HL-60 (cell line): ENCODE measurements around the gene PNPO.

ENCODE experiments used
- DNase-seq, 2 experiments: peaks; one replicate each; pipeline ENCODE4 v3.0.0-alpha.2; 2010 to 2020; ENCODE audit warnings: low read depth in 1 of 2, low spot score in 1 of 2
- H3K27ac ChIP-seq: fragments of 250-450 bp; sonication (Bioruptor Pico); replicated peaks from 2 replicates; pipeline ENCODE4 v1.5.1; 2020; ENCODE audit warnings: mild to moderate bottlenecking, moderate library complexity
- H3K27me3 ChIP-seq: fragments of 250-450 bp; sonication (Bioruptor Pico); 2 replicates; pipeline ENCODE4 v1.5.1; 2021; ENCODE audit warnings: mild to moderate bottlenecking, moderate library complexity; ENCODE audit not compliant: insufficient read depth, poor library complexity, severe bottlenecking
- H3K4me3 ChIP-seq: replicated peaks from 2 replicates; pipeline ENCODE4 v1.5.1; 2011; ENCODE audit warnings: mild to moderate bottlenecking, control low read depth, low read length; ENCODE audit not compliant: insufficient read depth
- GABPA ChIP-seq: IDR thresholded peaks from 2 replicates; pipeline ENCODE4 v1.6.1; 2012; ENCODE audit warnings: low read depth
- POLR2AphosphoS5 ChIP-seq: IDR thresholded peaks from 2 replicates; pipeline ENCODE4 v1.6.1; 2012; ENCODE audit warnings: low read depth
- SPI1 ChIP-seq: IDR thresholded peaks from 2 replicates; pipeline ENCODE4 v1.6.1; 2012; ENCODE audit warnings: low read depth, mild to moderate bottlenecking, borderline replicate concordance
- TF ChIP-seq, protein P1 (sequence below): IDR thresholded peaks from 2 replicates; pipeline ENCODE4 v1.6.1; 2012; ENCODE audit warnings: low read depth; ENCODE audit not compliant: insufficient replicate concordance
- TF ChIP-seq, protein P2 (sequence below): IDR thresholded peaks from one replicate; pipeline ENCODE4 v1.5.1; 2011; ENCODE audit warnings: low read length, control low read depth, inconsistent platforms; ENCODE audit not compliant: insufficient read depth

PNPO gene

DNA sequence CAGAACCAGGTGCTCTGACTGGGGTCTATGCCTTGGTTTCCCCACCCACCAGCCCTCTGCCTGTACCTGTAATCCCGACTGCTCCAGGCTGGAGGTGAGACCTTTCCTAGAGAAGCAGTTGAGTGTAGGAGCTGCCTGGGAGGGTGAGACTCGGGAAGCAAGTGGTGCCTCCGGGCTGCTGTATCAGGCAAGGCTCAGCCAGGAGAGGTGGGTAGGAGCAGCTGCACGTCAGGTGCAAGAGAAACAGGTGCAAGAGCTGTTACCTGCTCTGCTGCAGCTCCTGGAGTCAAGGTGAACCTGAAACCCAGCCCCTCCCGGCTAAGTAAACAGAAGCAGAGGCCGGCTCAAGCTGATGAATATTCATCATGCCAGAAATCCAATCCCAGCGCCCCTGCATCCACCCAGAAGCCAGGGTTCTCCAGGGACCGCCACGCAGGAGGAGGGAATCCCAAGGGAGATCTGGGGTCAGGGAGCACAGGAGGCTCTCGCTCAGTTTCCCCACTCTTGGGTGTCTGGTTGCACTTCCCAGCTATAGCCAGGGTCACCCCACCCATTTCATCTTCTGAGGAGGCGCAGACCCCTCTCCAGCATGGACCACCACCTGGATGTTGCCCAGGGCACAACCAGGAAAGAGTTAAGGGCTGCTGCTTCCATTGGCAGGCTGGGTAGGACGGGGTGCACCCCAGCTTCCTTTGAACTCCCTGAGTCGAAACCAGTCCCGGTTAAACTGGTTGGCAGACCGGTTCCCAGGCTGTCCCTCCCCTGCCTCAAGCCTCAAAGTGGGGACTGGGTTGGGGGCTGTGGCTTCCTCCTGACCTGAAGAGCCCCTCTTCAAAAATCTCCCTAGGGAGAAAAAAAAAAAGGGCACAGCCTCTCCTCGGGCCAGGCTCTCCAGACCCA is 16.5 kb downstream of the PNPO start, which contains the start of gene PRR15L:
Gene PRR15L (minus strand): TSS at position 293 of the 900 bp plus-strand sequence. CDS start 4,649 bp downstream, outside the sequence.
- Histone ChIP-seq H3K27me3 (no peaks in the 10 kb centered on the region), H3K27ac (0 out of 2 replicates have a peak within 1 kb of the TSS, but pooled peaks have one; percentile 23), H3K4me3 (no peak within 1 kb of the TSS)
- TF ChIP-seq POLR2AphosphoS5: no peak
- TF ChIP-seq, protein P1, sequence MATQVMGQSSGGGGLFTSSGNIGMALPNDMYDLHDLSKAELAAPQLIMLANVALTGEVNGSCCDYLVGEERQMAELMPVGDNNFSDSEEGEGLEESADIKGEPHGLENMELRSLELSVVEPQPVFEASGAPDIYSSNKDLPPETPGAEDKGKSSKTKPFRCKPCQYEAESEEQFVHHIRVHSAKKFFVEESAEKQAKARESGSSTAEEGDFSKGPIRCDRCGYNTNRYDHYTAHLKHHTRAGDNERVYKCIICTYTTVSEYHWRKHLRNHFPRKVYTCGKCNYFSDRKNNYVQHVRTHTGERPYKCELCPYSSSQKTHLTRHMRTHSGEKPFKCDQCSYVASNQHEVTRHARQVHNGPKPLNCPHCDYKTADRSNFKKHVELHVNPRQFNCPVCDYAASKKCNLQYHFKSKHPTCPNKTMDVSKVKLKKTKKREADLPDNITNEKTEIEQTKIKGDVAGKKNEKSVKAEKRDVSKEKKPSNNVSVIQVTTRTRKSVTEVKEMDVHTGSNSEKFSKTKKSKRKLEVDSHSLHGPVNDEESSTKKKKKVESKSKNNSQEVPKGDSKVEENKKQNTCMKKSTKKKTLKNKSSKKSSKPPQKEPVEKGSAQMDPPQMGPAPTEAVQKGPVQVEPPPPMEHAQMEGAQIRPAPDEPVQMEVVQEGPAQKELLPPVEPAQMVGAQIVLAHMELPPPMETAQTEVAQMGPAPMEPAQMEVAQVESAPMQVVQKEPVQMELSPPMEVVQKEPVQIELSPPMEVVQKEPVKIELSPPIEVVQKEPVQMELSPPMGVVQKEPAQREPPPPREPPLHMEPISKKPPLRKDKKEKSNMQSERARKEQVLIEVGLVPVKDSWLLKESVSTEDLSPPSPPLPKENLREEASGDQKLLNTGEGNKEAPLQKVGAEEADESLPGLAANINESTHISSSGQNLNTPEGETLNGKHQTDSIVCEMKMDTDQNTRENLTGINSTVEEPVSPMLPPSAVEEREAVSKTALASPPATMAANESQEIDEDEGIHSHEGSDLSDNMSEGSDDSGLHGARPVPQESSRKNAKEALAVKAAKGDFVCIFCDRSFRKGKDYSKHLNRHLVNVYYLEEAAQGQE: no peak
- TF ChIP-seq, protein P2, sequence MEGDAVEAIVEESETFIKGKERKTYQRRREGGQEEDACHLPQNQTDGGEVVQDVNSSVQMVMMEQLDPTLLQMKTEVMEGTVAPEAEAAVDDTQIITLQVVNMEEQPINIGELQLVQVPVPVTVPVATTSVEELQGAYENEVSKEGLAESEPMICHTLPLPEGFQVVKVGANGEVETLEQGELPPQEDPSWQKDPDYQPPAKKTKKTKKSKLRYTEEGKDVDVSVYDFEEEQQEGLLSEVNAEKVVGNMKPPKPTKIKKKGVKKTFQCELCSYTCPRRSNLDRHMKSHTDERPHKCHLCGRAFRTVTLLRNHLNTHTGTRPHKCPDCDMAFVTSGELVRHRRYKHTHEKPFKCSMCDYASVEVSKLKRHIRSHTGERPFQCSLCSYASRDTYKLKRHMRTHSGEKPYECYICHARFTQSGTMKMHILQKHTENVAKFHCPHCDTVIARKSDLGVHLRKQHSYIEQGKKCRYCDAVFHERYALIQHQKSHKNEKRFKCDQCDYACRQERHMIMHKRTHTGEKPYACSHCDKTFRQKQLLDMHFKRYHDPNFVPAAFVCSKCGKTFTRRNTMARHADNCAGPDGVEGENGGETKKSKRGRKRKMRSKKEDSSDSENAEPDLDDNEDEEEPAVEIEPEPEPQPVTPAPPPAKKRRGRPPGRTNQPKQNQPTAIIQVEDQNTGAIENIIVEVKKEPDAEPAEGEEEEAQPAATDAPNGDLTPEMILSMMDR: no peak
- TF ChIP-seq GABPA: no peak
- no peak for TF ChIP-seq SPI1
- DNase-seq: no peak

GRCh38 chr17:47959825-47960655 is 18.7 kb downstream of the PNPO start:
- Histone ChIP-seq H3K4me3 (no peak overlapping the region), H3K27ac (no peak overlapping the region), H3K27me3 (no peaks in the 10 kb centered on the region)
- TF ChIP-seq SPI1 (no peak), POLR2AphosphoS5 (no peak)
- TF ChIP-seq, protein P1: no peak
- no peak for DNase-seq

DNA sequence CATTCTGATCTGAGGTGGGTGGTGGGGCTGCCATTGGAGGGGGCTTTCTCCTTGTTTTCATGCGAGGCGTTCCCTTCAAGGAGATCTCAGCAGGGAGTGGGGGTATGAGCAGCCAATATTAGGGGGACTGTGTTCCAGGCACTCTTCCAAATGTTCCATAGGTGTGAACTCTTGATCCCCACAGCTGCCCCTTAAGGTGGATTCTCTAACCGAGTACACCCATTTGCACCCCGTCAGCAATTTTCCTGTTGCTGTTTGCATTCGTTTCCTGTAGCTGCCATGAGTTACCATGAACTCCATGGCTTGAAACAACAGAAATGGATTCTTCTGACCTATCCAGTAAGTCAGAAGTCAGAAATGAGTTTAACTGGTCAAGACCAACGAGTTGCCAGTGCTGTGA is 20.0 kb downstream of the PNPO start:
- TF ChIP-seq SPI1: no peak
- TF ChIP-seq, protein P1: no peak
- no peak for TF ChIP-seq POLR2AphosphoS5
- no peak for TF ChIP-seq GABPA
- TF ChIP-seq, protein P2: no peak
- no peak overlapping the region for H3K27ac ChIP-seq

More for the DNA sequence above, 20.0 kb downstream of the PNPO start:
- Histone ChIP-seq H3K27me3 (no peaks in the 10 kb centered on the region), H3K4me3 (no peak overlapping the region)
- DNase-seq: no peak
